SK-N-SH (cell line): ENCODE data around the gene PEMT. TPM values are rescaled to one million over a fixed set of nuclear protein-coding genes. Genes with fewer than 3 reads are reported as not detected.

ENCODE experiments used
- CTCF ChIA-PET: fragments of 300-600, 350-600 bp; formaldehyde crosslinking; extraction: SDS; loops from one replicate; lab custom pipeline; 2021; lab: Yijun Ruan, JAX
- POLR2A ChIA-PET: fragments of 350-600 bp; sonication (Branson Sonifier 250); formaldehyde crosslinking; extraction: SDS; loops from one replicate; lab custom pipeline; 2020; ENCODE audit warnings: antibody characterized with exemption, inconsistent platforms; lab: Yijun Ruan, JAX
- DNase-seq: peaks from one replicate; pipeline ENCODE4 v3.0.0; 2012
- H2AFZ ChIP-seq: fragments of 200-600 bp; sonication (generic); 2 replicates; pipeline ENCODE4 v1.8.1; 2016; ENCODE audit warnings: antibody characterized with exemption, mild to moderate bottlenecking, low read depth
- H3F3A ChIP-seq: fragments of 200-600 bp; sonication (generic); replicated peaks from 2 replicates; pipeline ENCODE3; 2016; ENCODE audit warnings: antibody characterized with exemption, mild to moderate bottlenecking; ENCODE audit not compliant: insufficient read depth
- H3K27ac ChIP-seq, 2 experiments: fragments of 200-500 bp in 1 of 2; fragments of 200-600 bp in 1 of 2; sonication (Bioruptor generic) in 1 of 2; sonication (generic), shearing (Covaris generic) in 1 of 2; 2 replicates each; pipeline versions ENCODE4 v1.5.1 to v1.6.1; 2014 to 2016; ENCODE audit warnings: low read depth in 2 of 2, inconsistent platforms in 1 of 2, low read length in 1 of 2, mild to moderate bottlenecking in 1 of 2, mixed read lengths in 1 of 2
- H3K27me3 ChIP-seq: fragments of 200-600 bp; sonication (generic), shearing (Covaris generic); 2 replicates; pipeline ENCODE4 v1.6.1; 2016; ENCODE audit warnings: mixed run types; ENCODE audit not compliant: insufficient read depth
- H3K36me3 ChIP-seq, 2 experiments: fragments of 200-500 bp in 1 of 2; fragments of 200-600 bp in 1 of 2; sonication (Bioruptor generic) in 1 of 2; sonication (generic) in 1 of 2; replicated peaks in 1 of 2; 2 replicates each; pipeline versions ENCODE3 to v1.5.1; 2014 to 2016; ENCODE audit warnings: low read length in 1 of 2, mild to moderate bottlenecking in 1 of 2; ENCODE audit not compliant: insufficient read depth in 2 of 2, control insufficient read depth in 1 of 2
- H3K4me1 ChIP-seq, 2 experiments: fragments of 200-500 bp in 1 of 2; fragments of 200-600 bp in 1 of 2; sonication (Bioruptor generic) in 1 of 2; sonication (generic), shearing (Covaris generic) in 1 of 2; 2 replicates each; pipeline versions ENCODE4 v1.5.1 to v1.6.1; 2014 to 2016; ENCODE audit warnings: low read depth in 1 of 2, low read length in 1 of 2, mixed run types in 1 of 2; ENCODE audit not compliant: insufficient read depth in 2 of 2, control insufficient read depth in 1 of 2
- H3K4me2 ChIP-seq: fragments of 200-600 bp; sonication (generic), shearing (Covaris generic); 2 replicates; pipeline ENCODE4 v1.6.1; 2017; ENCODE audit warnings: mixed run types
- H3K4me3 ChIP-seq, 2 experiments: fragments of 200-500 bp in 1 of 2; fragments of 200-600 bp in 1 of 2; sonication (Bioruptor generic) in 1 of 2; sonication (generic), shearing (Covaris generic) in 1 of 2; 2 replicates each; pipeline versions ENCODE4 v1.5.1 to v1.8.1; 2014 to 2016; ENCODE audit warnings: low read depth in 2 of 2, inconsistent platforms in 1 of 2, low read length in 1 of 2, mild to moderate bottlenecking in 1 of 2, mixed read lengths in 1 of 2, moderate library complexity in 1 of 2
- H3K79me2 ChIP-seq: fragments of 200-600 bp; sonication (generic); 2 replicates; pipeline ENCODE4 v1.8.1; 2017; ENCODE audit warnings: mild to moderate bottlenecking; ENCODE audit not compliant: insufficient read depth
- H3K9ac ChIP-seq: fragments of 200-600 bp; sonication (generic); 2 replicates; pipeline ENCODE4 v1.6.1; 2017; ENCODE audit warnings: mixed run types
- H3K9me2 ChIP-seq: fragments of 200-600 bp; sonication (generic); 2 replicates; pipeline ENCODE4 v1.6.1; 2017; ENCODE audit warnings: mixed run types
- H3K9me3 ChIP-seq: fragments of 200-600 bp; sonication (generic); 2 replicates; pipeline ENCODE4 v1.6.1; 2017; ENCODE audit warnings: mixed run types, mild to moderate bottlenecking, moderate library complexity
- H4K20me1 ChIP-seq: fragments of 200-600 bp; sonication (generic); 2 replicates; pipeline ENCODE4 v1.6.1; 2017; ENCODE audit warnings: mild to moderate bottlenecking, mixed run types; ENCODE audit not compliant: insufficient read depth
- EZH2phosphoT487 ChIP-seq: fragments of 200-600 bp; sonication (generic); IDR thresholded peaks from 2 replicates; pipeline ENCODE4 v1.6.1; 2017; ENCODE audit warnings: low read depth, mixed run types, mild to moderate bottlenecking, antibody characterized with exemption, moderate library complexity, borderline replicate concordance
- FOSL2 ChIP-seq: IDR thresholded peaks from 2 replicates; pipeline ENCODE4 v1.4.0; 2012; ENCODE audit warnings: low read depth, mild to moderate bottlenecking, moderate library complexity, borderline replicate concordance
- FOXJ3 ChIP-seq: sonication (generic); formaldehyde crosslinking; IDR thresholded peaks from 2 replicates; pipeline ENCODE4 v1.5.1; 2020; ENCODE audit warnings: mild to moderate bottlenecking, missing genetic modification reagents
- REST ChIP-seq: IDR thresholded peaks from 2 replicates; pipeline ENCODE4 v1.6.1; 2012; ENCODE audit warnings: mild to moderate bottlenecking, low read depth, low read length, moderate library complexity
- RXRA ChIP-seq: IDR thresholded peaks from 2 replicates; pipeline ENCODE4 v1.4.0; 2012; ENCODE audit warnings: low read depth, mild to moderate bottlenecking, borderline replicate concordance
- TAF1 ChIP-seq: IDR thresholded peaks from 2 replicates; pipeline ENCODE4 v1.6.1; 2012; ENCODE audit warnings: low read depth, mild to moderate bottlenecking, low read length, moderate library complexity, borderline replicate concordance
- YY1 ChIP-seq: IDR thresholded peaks from 2 replicates; pipeline ENCODE4 v1.4.0; 2012; ENCODE audit warnings: low read depth, mild to moderate bottlenecking
- ZBTB33 ChIP-seq: IDR thresholded peaks from 2 replicates; pipeline ENCODE4 v1.4.0; 2012; ENCODE audit warnings: low read depth, borderline replicate concordance
- WGBS: methylation state at CpG from one replicate; pipeline ENCODE4 v1.1.6; 2017; ENCODE audit warnings: low lambda C conversion rate; 5-methylcytosine and 5-hydroxymethylcytosine counted together
- polyA plus RNA-seq, 3 experiments: library from polyadenylated mRNA; depleted of rRNA; stranded (reverse); fragments of >200 nt; gene quantifications; 2 replicates each; pipeline ENCODE4 v1.2.3, GENCODE V29; 2012
- small RNA-seq, 7 experiments: library from RNA; depleted of rRNA; stranded (forward); fragments of <200 nt; gene quantifications; one replicate each; pipeline ENCODE3, GENCODE V24; 2012

PEMT gene
- polyA plus RNA-seq, 1 of the 3 experiments (the other 2 are of a cell fraction), result 52.8 TPM

- no peaks in the 10 kb centered on the region for H3K9me2 ChIP-seq
- H3K27me3 ChIP-seq, result no peaks in the 10 kb centered on the region
- H3K27ac ChIP-seq, result no peak overlapping the region
- no peak overlapping the region for H3K9ac ChIP-seq
- no peaks in the 10 kb centered on the region for H3K9me3 ChIP-seq
- H4K20me1 ChIP-seq, result no peaks in the 10 kb centered on the region
- WGBS, result 72% methylated on average over 2 of the region's 2 CpGs
- no peaks in the 10 kb centered on the region for H3K36me3 ChIP-seq
- no peaks in the 10 kb centered on the region for H3K4me1 ChIP-seq
- no peak for DNase-seq
- POLR2A ChIA-PET, result no interaction called here
- no peak for TF ChIP-seq TAF1
- no peak for TF ChIP-seq FOXJ3
- no peak for TF ChIP-seq RXRA
- no peak for TF ChIP-seq YY1
- no peak for TF ChIP-seq EZH2phosphoT487
- no peak for TF ChIP-seq ZBTB33
- no peaks in the 10 kb centered on the region for H3F3A ChIP-seq
- H3K4me2 ChIP-seq, result no peak overlapping the region
- H2AFZ ChIP-seq, result no peak overlapping the region
- H3K79me2 ChIP-seq, result no peaks in the 10 kb centered on the region
- CTCF ChIA-PET, result no interaction called here
- no peak overlapping the region for H3K4me3 ChIP-seq
Observed at GRCh38 chr17:17457680-17458079, 133.8 kb downstream of the PEMT start.

- Histone ChIP-seq H3K79me2 (no peaks in the 10 kb centered on the region), H4K20me1 (no peaks in the 10 kb centered on the region), H3F3A (no peaks in the 10 kb centered on the region), H3K36me3 (no peaks in the 10 kb centered on the region), H3K4me2 (no peak overlapping the region), H3K27ac (no peak overlapping the region), H3K4me3 (no peak overlapping the region), H3K9me3 (no peaks in the 10 kb centered on the region), H3K9ac (no peak overlapping the region), H3K4me1 (no peaks in the 10 kb centered on the region), H3K27me3 (no peaks in the 10 kb centered on the region), H3K9me2 (no peaks in the 10 kb centered on the region), H2AFZ (no peak overlapping the region)
- TF ChIP-seq REST, result no peak
- TF ChIP-seq FOSL2, result no peak
- CTCF ChIA-PET, result interaction anchor here (0.6 to 1.2 kb wide), 4 partner anchors 9 to 65 kb away, joined by 3 to 4 read pairs (median 4); no protein-coding TSS in a partner anchor
- no peak for DNase-seq
- POLR2A ChIA-PET, result no interaction called here
- WGBS, result 68% methylated on average over 18 of the region's 19 CpGs
Observed at GRCh38 chr17:17456251-17456650, 135.3 kb downstream of the PEMT start.

Small RNA genes lying within 50 kb of the gene (small RNA-seq; reads per million reads assigned to genes)
- gene RF00019 (0 reads per million in 7 experiments), gene RNU6-468P (0 reads per million in 7 experiments)

Other genes starting within 250 kb of the PEMT start
- 9.7 and 10.1 TPM in 2 replicates for gene MED9, start 114.7 kb downstream of the PEMT start, polyA plus RNA-seq (2012; rRNA removed)
- 0.26 and 0.43 TPM in 2 replicates for gene RASD1, start 95.3 kb downstream of the PEMT start, polyA plus RNA-seq (2012; rRNA removed)
- 2.6 and 4.7 TPM in 2 replicates for gene RAI1, start 89.8 kb upstream of the PEMT start, polyA plus RNA-seq (2012; rRNA removed)
- 15.9 and 20.4 TPM in 2 replicates for gene SREBF1, start 245.3 kb upstream of the PEMT start, polyA plus RNA-seq (2012; rRNA removed)